ENCODE results near the gene TMEM222. TPM values are rescaled to one million over a fixed set of nuclear protein-coding genes. Genes with fewer than 3 reads are reported as not detected.

Gene TMEM222
- total RNA-seq, 1 donor from 2014 or later = 33.2 TPM

DNA sequence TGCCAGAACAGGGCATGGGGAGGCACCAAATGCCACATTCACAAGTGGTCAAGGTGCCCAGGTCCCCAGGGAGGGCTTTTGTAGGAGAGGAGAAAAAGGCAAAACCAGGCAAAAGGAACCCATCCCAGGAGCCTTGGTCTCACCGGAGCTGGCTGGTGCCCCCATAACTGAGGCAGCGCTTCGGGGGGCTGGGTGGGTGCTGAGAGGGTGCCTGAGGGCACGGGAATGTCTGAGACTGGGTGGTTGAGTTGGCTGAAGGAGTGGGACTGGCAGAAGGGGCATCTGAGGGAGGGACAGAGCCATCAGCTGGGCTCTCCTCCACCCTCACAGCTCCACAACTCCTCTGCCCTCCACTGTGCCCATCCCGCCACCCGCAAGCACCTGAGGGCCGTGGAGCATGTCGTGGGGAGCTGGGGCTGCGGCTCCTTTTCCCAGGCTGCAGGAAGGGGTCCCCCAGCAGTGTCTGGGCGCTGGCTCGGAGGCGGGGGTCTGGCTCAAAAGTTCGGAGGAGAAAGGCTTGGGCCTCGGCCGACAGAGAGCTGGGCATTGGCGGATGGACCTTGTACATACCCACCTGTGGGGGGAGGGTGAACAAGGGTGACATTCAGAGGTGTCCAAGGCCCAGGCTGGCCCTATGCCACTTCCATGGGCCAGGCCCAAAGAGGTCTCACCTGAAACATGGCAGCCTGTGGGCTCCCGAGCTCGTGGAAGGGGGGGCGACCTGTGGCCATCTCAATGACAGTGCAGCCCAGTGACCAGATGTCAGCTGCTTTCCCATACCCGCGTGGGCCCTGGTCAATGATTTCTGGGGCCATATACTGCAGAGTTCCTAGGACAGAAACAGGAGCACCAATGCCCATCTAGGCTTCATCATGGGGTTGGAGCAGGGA is 36.3 kb downstream of the TMEM222 start:
- no peak for DNase-seq (ENCODE audit: low read depth, low spot score)

DNA sequence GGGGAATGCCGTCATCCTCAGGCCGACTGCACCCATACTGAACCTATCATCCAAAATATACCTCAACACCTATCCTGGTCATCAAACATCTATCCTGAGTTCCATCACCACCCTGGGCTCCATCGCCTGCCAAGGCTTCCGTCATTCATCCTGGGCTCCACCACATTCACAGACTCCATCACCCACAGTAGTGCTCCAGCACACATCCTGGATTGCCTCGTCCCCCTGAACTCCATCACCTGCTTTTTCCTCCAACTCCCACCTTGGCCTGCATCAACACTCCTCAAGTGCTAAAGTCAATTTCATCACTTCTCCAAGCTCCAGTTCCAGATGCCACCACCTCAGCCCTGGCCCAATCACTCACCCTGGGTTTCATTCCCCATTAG is 37.0 kb downstream of the TMEM222 start:
- DNase-seq (ENCODE audit: low read depth, low spot score) = no peak

DNA sequence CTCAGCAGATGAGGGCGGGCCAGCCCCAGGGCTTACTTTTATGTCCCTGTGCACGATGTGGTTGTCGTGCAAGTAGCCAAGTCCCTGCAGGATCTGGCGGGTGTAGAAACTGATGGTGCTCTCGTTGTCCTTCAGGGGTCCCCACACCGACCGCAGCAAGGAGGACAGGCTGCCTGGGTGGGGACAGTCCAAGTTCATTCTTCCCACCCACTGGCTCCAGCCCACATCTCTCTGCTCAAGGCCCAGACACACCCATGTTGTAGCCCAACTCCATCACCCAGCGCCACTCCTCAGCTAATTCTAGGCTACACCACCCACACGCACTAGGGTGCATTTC is 37.8 kb downstream of the TMEM222 start:
- DNase-seq (ENCODE audit: low read depth, low spot score) = no peak

- no peak for DNase-seq (ENCODE audit: low read depth, low spot score)
Measured at GRCh38 chr1:27360159-27361043, 38.4 kb downstream of the TMEM222 start.

GRCh38 chr1:27361044-27361402 is 39.1 kb downstream of the TMEM222 start:
- no peak for DNase-seq (ENCODE audit: low read depth, low spot score)

GRCh38 chr1:27361553-27361952 is 39.6 kb downstream of the TMEM222 start:
- DNase-seq (ENCODE audit: low read depth, low spot score) = no peak

GRCh38 chr1:27363766-27364695 is 42.1 kb downstream of the TMEM222 start:
- DNase-seq (ENCODE audit: low read depth, low spot score) = no peak

DNA sequence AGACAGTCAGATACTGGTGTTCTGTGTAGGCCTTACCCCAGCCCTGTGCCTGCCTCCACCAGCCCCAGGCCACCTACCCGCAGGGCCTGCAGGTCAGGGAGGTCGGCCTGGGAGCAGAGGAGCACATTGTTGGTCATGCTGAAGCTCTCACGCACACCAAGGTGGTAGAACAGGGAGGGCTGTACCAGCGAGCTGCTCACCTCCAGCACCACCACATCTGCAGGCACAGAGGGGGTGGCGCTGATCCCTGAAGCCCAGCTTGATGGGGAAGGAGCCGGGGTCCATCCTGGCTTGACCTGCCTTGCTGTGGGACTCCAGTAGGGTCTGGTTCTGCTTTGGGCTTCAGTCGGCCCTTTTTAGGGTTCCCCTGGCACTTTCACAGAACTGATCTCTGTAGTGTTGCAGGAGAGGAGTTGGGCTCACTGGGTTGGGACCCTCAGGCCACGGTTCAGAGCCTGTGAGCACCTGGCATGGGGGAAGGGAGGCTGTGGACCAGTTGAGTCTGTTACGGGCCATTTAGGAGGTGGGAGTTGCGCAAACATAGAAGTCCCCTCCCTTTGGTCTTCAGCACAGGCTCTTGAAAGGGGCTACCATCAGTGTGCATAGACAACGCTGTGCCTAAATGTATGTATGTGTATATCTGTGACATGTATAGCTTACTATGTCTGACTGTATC is 42.9 kb downstream of the TMEM222 start:
- DNase-seq (ENCODE audit: low read depth, low spot score) = no peak

- DNase-seq (ENCODE audit: low read depth, low spot score) = peak; percentile 62
Measured at GRCh38 chr1:27365372-27366112, 43.6 kb downstream of the TMEM222 start.

DNA sequence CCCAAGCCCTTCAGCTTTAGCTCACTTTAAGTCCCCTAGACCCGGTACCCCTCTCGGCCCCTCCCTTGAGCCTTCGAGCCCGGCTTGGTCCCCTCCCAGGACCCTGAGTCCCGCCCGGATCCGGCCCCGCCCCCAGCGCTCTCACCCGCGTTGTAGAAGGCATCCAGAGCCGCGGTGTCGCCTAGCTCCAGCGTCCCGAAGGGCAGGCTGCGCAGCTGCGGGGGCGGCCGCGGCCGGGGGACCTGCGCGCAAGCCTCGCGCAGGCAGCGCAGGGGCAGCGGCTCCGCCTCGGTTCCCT is 44.1 kb downstream of the TMEM222 start:
- DNase-seq (ENCODE audit: low read depth, low spot score) = peak; percentile 30

GRCh38 chr1:27366411-27367159 is 44.6 kb downstream of the TMEM222 start, which contains the start of gene MAP3K6:
TSS of gene MAP3K6 (minus strand) at chr1:27366961. CDS start at chr1:27366597, 364 bp downstream.
- no peak for DNase-seq (ENCODE audit: low read depth, low spot score)

GRCh38 chr1:27367160-27367650 is 45.2 kb downstream of the TMEM222 start:
- no peak for DNase-seq (ENCODE audit: low read depth, low spot score)

DNA sequence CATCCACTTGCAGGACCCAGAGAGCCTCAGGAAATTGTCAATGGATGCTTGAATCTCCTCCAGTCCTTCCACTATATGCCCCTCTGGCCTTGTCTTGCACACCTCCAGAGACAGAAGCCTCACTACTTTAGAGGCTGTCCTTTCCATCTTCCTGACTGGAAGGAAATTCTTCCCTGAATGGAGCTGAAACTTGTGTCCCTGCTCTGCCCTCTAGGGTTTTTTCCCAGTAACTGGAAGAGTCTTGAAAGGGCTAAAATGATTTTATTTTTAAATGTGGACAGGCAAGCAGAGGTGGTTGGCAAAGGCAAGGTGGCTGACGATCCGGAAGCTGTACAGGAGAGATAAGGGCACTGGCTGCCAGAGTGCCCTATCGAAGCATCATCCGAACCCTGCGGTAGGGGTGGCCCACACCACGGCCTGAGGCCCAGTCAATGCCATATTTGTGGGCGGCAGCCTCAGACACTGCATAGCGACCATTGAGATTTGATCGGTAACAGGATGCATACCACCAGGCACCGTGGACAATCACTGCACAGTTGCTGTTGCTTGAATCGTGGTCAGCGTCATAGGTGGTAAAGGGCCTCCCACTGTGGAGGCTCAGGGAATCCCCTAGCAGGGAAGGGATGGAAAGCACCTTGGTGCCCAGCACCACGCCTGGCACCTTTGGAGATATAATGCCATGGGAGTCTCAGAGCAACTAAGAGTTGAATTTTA is 47.1 kb downstream of the TMEM222 start:
- no peak for DNase-seq (ENCODE audit: low read depth, low spot score)

DNA sequence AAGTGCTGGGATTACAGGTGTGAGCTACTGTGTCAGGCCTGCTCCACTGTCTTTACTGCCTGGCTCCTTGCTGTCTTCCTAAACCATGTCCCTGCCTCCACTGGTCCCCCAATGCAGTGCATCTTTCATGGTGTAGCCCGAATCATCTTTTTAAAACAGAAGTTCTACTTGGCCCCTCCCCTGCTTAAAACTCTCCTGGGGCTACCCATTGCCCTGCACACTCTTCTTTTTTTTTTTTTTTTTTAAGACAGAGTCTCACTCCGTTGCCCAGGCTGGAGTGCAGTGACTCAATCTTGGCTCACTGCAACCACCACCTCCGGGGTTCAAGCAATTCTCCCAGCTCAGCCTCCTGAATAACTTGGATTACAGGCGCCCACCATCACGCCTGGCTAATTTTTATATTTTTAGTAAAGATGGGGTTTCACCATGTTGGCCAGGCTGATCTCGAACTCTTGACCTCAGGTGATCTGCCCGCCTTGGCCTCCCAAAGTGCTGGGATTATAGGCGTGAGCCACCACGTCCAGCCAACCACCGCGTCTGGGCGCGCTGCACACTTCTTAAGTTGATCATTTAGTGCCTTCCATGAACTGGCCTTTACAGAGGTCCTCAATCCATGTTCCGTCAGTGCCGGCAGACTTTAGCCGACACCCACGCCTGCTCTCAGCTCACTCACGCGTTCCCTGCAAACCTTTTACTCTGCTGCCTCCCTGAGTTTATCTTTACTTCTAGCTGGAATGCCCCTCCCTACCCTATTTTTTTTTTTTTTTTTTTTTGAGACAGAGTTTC is 50.3 kb downstream of the TMEM222 start:
- no peak for DNase-seq (ENCODE audit: low read depth, low spot score)

GRCh38 chr1:27372808-27373690 is 51.1 kb downstream of the TMEM222 start:
- no peak for DNase-seq (ENCODE audit: low read depth, low spot score)

- DNase-seq (ENCODE audit: low read depth, low spot score) = no peak
Measured at GRCh38 chr1:27374362-27375086, 52.6 kb downstream of the TMEM222 start, which contains the start of gene FCN3. TSS of gene FCN3 (minus strand) at chr1:27374824. CDS start at chr1:27374818, 6 bp downstream.
